Transverse colon (tissue), 4 donors: ENCODE results near the gene SSH3. TPM values are rescaled to one million over a fixed set of nuclear protein-coding genes. Genes with fewer than 3 reads are reported as not detected.

Source experiments
- DNase-seq: peaks from one replicate; pipeline ENCODE4 v3.0.0-alpha.2; 2019
- H3K27ac ChIP-seq, 4 donors: fragments of 200-600 bp; sonication (generic); 2 replicates each; pipeline ENCODE4 v1.5.1; 2016 to 2018; ENCODE audit warnings: inconsistent platforms in 4 of 4
- H3K27me3 ChIP-seq: fragments of 200-600 bp; sonication (generic); 2 replicates; pipeline ENCODE4 v1.5.1; 2017; ENCODE audit warnings: inconsistent platforms
- H3K36me3 ChIP-seq, 4 donors: fragments of 200-600 bp; sonication (generic); 2 replicates each; pipeline ENCODE4 v1.5.1; 2017 to 2019; ENCODE audit warnings: inconsistent platforms in 4 of 4
- H3K4me1 ChIP-seq, 4 donors: fragments of 200-600 bp; sonication (generic); 2 replicates each; pipeline ENCODE4 v1.5.1; 2017 to 2020; ENCODE audit warnings: inconsistent platforms in 4 of 4
- H3K4me3 ChIP-seq, 4 donors: fragments of 200-600 bp; sonication (generic); 1 replicate in 1 of 4; 2 replicates in 3 of 4; pipeline versions ENCODE4 v1.5.1 to v1.6.1; 2017 to 2019; ENCODE audit warnings: inconsistent platforms in 4 of 4
- H3K9me3 ChIP-seq, 2 donors: fragments of 200-600 bp; sonication (generic); 2 replicates each; pipeline ENCODE4 v1.5.1; 2017 to 2019; ENCODE audit warnings: inconsistent platforms in 2 of 2
- CTCF ChIP-seq, 5 experiments: fragments of 200-600 bp in 3 of 5; fragments of 450-650 bp in 2 of 5; sonication (generic) in 3 of 5; IDR thresholded peaks; 1 replicate in 2 of 5; 2 replicates in 3 of 5; pipeline ENCODE4 v1.5.1; 2016 to 2017; ENCODE audit warnings: antibody characterized with exemption in 5 of 5, inconsistent platforms in 3 of 5, mild to moderate bottlenecking in 2 of 5, moderate library complexity in 1 of 5
- EP300 ChIP-seq: sonication (generic); formaldehyde crosslinking; IDR thresholded peaks from one replicate; pipeline ENCODE4 v1.6.1; 2017; ENCODE audit warnings: antibody characterized with exemption, low read depth
- POLR2A ChIP-seq: fragments of 450-650 bp; IDR thresholded peaks from one replicate; pipeline ENCODE4 v1.6.1; 2016; ENCODE audit warnings: antibody characterized with exemption, mild to moderate bottlenecking, moderate library complexity
- POLR2AphosphoS5 ChIP-seq, 3 donors: sonication (generic); formaldehyde crosslinking; IDR thresholded peaks; one replicate each; pipeline ENCODE4 v1.6.1; 2016; ENCODE audit warnings: antibody characterized with exemption in 3 of 3
- WGBS, 2 donors: methylation state at CpG; one replicate each; pipeline ENCODE4 v1.1.5; 2018; ENCODE audit warnings: low coverage in 1 of 2; 5-methylcytosine and 5-hydroxymethylcytosine counted together
- in situ Hi-C, 4 donors: fragments of 200-750 bp; cut with MboI; loops; one replicate each; pipeline versions ENCODE4 v1.15.0 to v1.15.1; 2017; ENCODE audit warnings: low sequenced_read_pairs in 3 of 4, low pct_ligation_motif_present in 1 of 4, low pct_unique_long_range_greater_than_20kb in 1 of 4
- intact Hi-C: fragments of 100-400 bp; cut with DNase I; formaldehyde crosslinking; loops from one replicate; pipeline ENCODE4 v1.15.1; 2023; ENCODE audit warnings: low total_unique reads
- total RNA-seq, 4 donors: library from RNA; depleted of rRNA; stranded (reverse); fragments of >200 nt; gene quantifications; one replicate each; pipeline ENCODE4 v1.1.0, GENCODE V29; 2016

Gene SSH3
- total RNA-seq, 4 donors from 2014 or later = 73.0 to 174 (median 123) TPM

GRCh38 chr11:67351275-67352005, 48.1 kb downstream of the SSH3 start:
- Histone ChIP-seq H3K4me3 (peak overlapping the region in 1 of 4 donors; percentile 79), H3K27me3 (no peaks in the 10 kb centered on the region), H3K4me1 (peaks cover 54 to 75% (median 58%) of the 10 kb centered on the region in 4 donors), H3K27ac (peak overlapping the region; percentile 96 to 100 (median 99)), H3K36me3 (no peaks in the 10 kb centered on the region), H3K9me3 (no peaks in the 10 kb centered on the region)
- TF ChIP-seq EP300 = no peak
- peak; percentile 0 for TF ChIP-seq POLR2A
- peak; percentile 94 to 96 (median 95) for TF ChIP-seq CTCF (IDR thresholded peaks at IDR 0.05)
- peak in 2 of 3 donors; percentile 17 to 24 for TF ChIP-seq POLR2AphosphoS5 (IDR thresholded peaks at IDR 0.05)
- DNase-seq = peak; percentile 77
- intact Hi-C loops (no loop called here), in situ Hi-C loops (no loop called here)
- WGBS, 2 donors = 53% methylated on average over 10 of the region's 11 CpGs; no CpG with 5 or more reads in 1 of the 2 donors

- no peaks in the 10 kb centered on the region for H3K9me3 ChIP-seq
- no peak for TF ChIP-seq POLR2AphosphoS5 (IDR thresholded peaks at IDR 0.05)
- TF ChIP-seq POLR2A = no peak
- no peak for TF ChIP-seq CTCF (IDR thresholded peaks at IDR 0.05)
- no peak for TF ChIP-seq EP300
- peak overlapping the region; percentile 96 to 100 (median 99) for H3K27ac ChIP-seq
- no peaks in the 10 kb centered on the region for H3K36me3 ChIP-seq
- no peaks in the 10 kb centered on the region for H3K27me3 ChIP-seq
- intact Hi-C loops = no loop called here
- peak; percentile 72 for DNase-seq
- H3K4me3 ChIP-seq = peak overlapping the region; percentile 50 to 79 (median 68)
- in situ Hi-C loops = no loop called here
- peaks cover 55 to 77% (median 63%) of the 10 kb centered on the region in 4 donors for H3K4me1 ChIP-seq
- WGBS, 2 donors = 4% methylated on average over 25 of the region's 25 CpGs; no CpG with 5 or more reads in 1 of the 2 donors
These were observed 49.4 kb downstream of the SSH3 start for GRCh38 chr11:67352546-67353316.

GRCh38 chr11:67353317-67354074, 50.2 kb downstream of the SSH3 start, which contains the start of gene POLD4:
TSS of gene POLD4 (minus strand) at chr11:67353546. CDS start at chr11:67353399, 147 bp downstream.
- H3K4me1 ChIP-seq = peaks cover 53 to 76% (median 62%) of the 10 kb centered on the region in 4 donors

More at GRCh38 chr11:67353317-67354074, 50.2 kb downstream of the SSH3 start, which contains the start of gene POLD4:
- Histone ChIP-seq H3K4me3 (peak within 1 kb of the TSS; percentile 50 to 79 (median 68)), H3K27me3 (no peaks in the 10 kb centered on the region), H3K9me3 (no peaks in the 10 kb centered on the region), H3K27ac (peak within 1 kb of the TSS; percentile 96 to 100 (median 99)), H3K36me3 (no peaks in the 10 kb centered on the region)
- peak; percentile 99 for DNase-seq
- 2% methylated on average over 27 of the region's 37 CpGs; no CpG with 5 or more reads in 1 of the 2 donors for WGBS, 2 donors
- intact Hi-C loops (no loop called here), in situ Hi-C loops (no loop called here)
- TF ChIP-seq EP300 (peak; percentile 48), CTCF (IDR thresholded peaks at IDR 0.05) (no peak), POLR2AphosphoS5 (IDR thresholded peaks at IDR 0.05) (peak; percentile 87 to 97 (median 94)), POLR2A (peak; percentile 98)
